ENCODE measurements around the gene PPP1R7. TPM values are rescaled to one million over a fixed set of nuclear protein-coding genes. Genes with fewer than 3 reads are reported as not detected.
"Not testable (repeated sequence)": the region's sequence is repeated elsewhere in the genome, so short reads cannot be mapped to it uniquely, and the experiment has no call there.

PPP1R7 gene
- polyA plus RNA-seq, 3 donors from 2014 or later = 108 to 138 (median 132) TPM

- DNase-seq = no peak
- Mint-ChIP-seq H3K36me3 (no peaks in the 10 kb centered on the region), H3K4me1 (no peaks in the 10 kb centered on the region), H3K4me3 (no peak overlapping the region), H3K27me3 (ENCODE audit: low read depth in 3 of 3) (no peaks in the 10 kb centered on the region), H3K9me3 (no peaks in the 10 kb centered on the region), H3K27ac (no peak overlapping the region)
Observed at GRCh38 chr2:241190291-241190981, 40.2 kb downstream of the PPP1R7 start.

DNA sequence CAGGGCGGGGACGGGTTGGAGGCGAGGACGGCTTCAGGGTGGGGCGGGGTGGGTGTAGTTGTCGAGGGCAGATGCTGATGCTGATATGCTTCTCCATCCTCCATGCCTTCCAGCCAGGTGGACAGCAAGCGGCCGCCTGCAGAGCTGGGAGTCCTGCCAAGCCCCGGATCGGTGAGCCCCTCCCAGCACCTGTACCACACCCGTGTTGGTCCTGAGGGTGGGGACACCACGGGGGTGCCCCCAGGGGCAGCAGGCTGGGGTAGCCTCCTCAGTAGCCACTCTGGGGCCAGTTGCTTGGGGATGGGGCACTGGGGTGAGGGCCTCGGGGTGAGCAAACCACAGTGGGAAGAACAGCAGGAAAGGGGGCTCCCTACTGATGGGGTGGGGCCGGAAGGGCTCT, 40.8 kb downstream of the PPP1R7 start:
- H3K27me3 Mint-ChIP-seq (ENCODE audit: low read depth in 3 of 3) = no peaks in the 10 kb centered on the region
- H3K36me3 Mint-ChIP-seq = no peaks in the 10 kb centered on the region
- DNase-seq = no peak
- no peaks in the 10 kb centered on the region for H3K4me1 Mint-ChIP-seq
- no peak overlapping the region for H3K27ac Mint-ChIP-seq
- H3K9me3 Mint-ChIP-seq = no peaks in the 10 kb centered on the region
- H3K4me3 Mint-ChIP-seq = no peak overlapping the region

GRCh38 chr2:241193271-241193670, 43.0 kb downstream of the PPP1R7 start:
- Mint-ChIP-seq H3K27ac (no peak overlapping the region), H3K27me3 (ENCODE audit: low read depth in 3 of 3) (no peaks in the 10 kb centered on the region), H3K9me3 (no peaks in the 10 kb centered on the region), H3K4me1 (no peaks in the 10 kb centered on the region), H3K36me3 (no peaks in the 10 kb centered on the region), H3K4me3 (no peak overlapping the region)
- DNase-seq = no peak

- Mint-ChIP-seq H3K4me1 (no peaks in the 10 kb centered on the region), H3K9me3 (no peaks in the 10 kb centered on the region), H3K36me3 (no peaks in the 10 kb centered on the region), H3K27me3 (ENCODE audit: low read depth in 3 of 3) (no peaks in the 10 kb centered on the region), H3K4me3 (no peak overlapping the region), H3K27ac (no peak overlapping the region)
- no peak for DNase-seq
Observed at GRCh38 chr2:241194811-241195210, 44.5 kb downstream of the PPP1R7 start.

DNA sequence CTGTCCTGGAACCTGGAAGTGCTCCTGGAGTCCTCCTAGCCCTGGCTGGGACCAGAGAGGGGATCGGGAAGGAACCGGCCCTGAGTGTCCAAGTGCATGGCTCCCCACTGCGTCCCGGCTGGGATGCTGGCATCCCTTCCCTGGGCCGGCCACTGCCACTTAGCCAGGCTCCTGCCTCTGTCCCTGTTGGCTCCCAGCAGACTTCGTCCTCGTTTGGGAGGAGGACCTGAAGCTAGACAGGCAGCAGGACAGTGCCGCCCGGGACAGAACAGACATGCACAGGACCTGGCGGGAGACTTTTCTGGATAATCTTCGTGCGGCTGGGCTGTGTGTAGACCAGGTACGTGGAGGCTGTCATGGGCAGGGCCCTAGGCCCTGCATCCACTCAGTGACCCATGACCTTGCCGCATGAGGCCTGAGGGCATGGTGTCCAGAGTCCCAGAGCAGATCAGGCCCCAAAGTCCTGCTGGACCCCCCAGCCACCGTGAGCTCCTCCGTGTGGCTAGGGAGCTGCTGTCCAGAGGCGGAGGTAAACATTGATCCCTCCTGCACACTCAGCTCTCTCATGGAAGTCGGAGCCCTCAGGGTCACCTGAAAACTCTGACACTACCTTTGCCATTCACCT, 45.4 kb downstream of the PPP1R7 start:
- Mint-ChIP-seq H3K9me3 (no peaks in the 10 kb centered on the region), H3K27me3 (ENCODE audit: low read depth in 3 of 3) (no peaks in the 10 kb centered on the region), H3K36me3 (no peaks in the 10 kb centered on the region), H3K4me1 (no peaks in the 10 kb centered on the region), H3K4me3 (no peak overlapping the region), H3K27ac (no peak overlapping the region)
- DNase-seq = no peak

DNA sequence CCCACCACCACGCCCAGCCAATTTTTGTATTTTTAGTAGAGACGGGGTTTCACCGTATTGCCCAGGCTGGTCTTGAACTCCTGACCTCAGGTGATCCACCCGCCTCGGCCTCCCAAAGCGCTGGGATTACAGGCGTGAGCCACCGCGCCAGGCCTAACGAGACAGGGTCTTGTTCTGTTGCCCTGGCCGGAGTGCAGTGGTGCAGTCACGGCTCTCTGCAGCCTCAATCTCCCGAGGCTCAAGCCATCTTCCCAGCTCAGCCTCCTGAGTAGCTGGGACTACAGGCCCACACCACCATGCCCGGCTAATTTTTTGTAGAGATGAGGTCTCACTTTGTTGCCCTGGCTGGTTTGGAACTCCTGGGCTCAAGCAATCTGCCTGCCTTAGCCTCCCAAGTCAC, 47.0 kb downstream of the PPP1R7 start:
- not testable (repeated sequence) for H3K4me3 Mint-ChIP-seq; H3K27ac Mint-ChIP-seq; H3K9me3 Mint-ChIP-seq; H3K36me3 Mint-ChIP-seq; H3K27me3 Mint-ChIP-seq (ENCODE audit: low read depth in 3 of 3); H3K4me1 Mint-ChIP-seq; DNase-seq

- DNase-seq = no peak
- no peaks in the 10 kb centered on the region for H3K36me3 Mint-ChIP-seq
Observed at GRCh38 chr2:241197947-241198346, 47.7 kb downstream of the PPP1R7 start.

DNA sequence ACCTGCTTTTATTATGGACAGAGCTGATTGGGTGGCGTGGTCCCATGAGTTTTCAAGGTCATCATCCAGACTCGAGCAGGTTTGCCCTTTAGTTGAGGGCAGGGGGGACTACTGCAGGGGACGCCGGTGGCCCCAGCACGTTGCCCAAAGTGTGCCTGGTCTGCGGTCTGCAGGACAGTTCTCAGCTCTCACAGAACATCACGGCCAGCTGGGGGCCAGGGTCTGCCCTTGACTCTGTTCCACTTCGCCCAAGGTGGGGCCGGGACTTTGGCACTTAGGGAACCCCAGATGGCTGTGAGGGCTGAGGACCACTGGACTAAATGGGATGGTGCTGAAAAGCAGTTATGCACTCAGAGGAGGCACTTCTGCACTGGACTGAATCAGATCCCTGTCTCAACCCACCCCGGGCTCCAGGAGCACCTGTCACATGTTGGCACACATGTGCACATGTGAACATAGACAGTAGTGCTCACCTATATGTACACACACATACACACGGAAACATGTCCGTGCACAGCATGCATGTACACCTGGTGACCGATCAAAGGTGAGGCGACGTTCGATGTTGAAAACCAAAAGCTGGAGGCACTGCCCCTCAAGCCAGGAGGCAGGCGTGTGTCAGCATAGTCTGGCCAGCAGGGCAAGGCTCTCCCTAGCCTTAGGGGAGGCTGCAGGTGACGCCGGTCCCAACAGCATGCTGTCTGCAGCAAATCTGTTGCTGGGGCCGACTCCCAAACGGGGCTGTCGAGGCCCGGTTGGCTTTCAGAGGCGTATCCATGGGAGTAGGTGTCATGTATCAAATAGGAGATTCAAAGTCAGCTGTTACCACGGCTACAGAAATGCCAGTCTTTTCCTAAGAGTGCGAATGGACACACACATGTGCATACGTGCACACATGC, 48.4 kb downstream of the PPP1R7 start:
- Mint-ChIP-seq H3K4me3 (no peak overlapping the region), H3K4me1 (no peaks in the 10 kb centered on the region), H3K27me3 (ENCODE audit: low read depth in 3 of 3) (no peaks in the 10 kb centered on the region), H3K27ac (no peak overlapping the region), H3K36me3 (no peaks in the 10 kb centered on the region), H3K9me3 (no peaks in the 10 kb centered on the region)
- DNase-seq = no peak

More at GRCh38 chr2:241197947-241198346, 47.7 kb downstream of the PPP1R7 start:
- no peak overlapping the region for H3K27ac Mint-ChIP-seq
- no peaks in the 10 kb centered on the region for H3K4me1 Mint-ChIP-seq
- no peaks in the 10 kb centered on the region for H3K9me3 Mint-ChIP-seq
- no peak overlapping the region for H3K4me3 Mint-ChIP-seq
- no peaks in the 10 kb centered on the region for H3K27me3 Mint-ChIP-seq (ENCODE audit: low read depth in 3 of 3)

- Mint-ChIP-seq H3K36me3 (no peaks in the 10 kb centered on the region), H3K4me1 (no peaks in the 10 kb centered on the region), H3K4me3 (no peak overlapping the region), H3K27ac (no peak overlapping the region), H3K27me3 (ENCODE audit: low read depth in 3 of 3) (no peaks in the 10 kb centered on the region), H3K9me3 (no peaks in the 10 kb centered on the region)
- no peak for DNase-seq
Observed at GRCh38 chr2:241199286-241199685, 49.0 kb downstream of the PPP1R7 start.

DNA sequence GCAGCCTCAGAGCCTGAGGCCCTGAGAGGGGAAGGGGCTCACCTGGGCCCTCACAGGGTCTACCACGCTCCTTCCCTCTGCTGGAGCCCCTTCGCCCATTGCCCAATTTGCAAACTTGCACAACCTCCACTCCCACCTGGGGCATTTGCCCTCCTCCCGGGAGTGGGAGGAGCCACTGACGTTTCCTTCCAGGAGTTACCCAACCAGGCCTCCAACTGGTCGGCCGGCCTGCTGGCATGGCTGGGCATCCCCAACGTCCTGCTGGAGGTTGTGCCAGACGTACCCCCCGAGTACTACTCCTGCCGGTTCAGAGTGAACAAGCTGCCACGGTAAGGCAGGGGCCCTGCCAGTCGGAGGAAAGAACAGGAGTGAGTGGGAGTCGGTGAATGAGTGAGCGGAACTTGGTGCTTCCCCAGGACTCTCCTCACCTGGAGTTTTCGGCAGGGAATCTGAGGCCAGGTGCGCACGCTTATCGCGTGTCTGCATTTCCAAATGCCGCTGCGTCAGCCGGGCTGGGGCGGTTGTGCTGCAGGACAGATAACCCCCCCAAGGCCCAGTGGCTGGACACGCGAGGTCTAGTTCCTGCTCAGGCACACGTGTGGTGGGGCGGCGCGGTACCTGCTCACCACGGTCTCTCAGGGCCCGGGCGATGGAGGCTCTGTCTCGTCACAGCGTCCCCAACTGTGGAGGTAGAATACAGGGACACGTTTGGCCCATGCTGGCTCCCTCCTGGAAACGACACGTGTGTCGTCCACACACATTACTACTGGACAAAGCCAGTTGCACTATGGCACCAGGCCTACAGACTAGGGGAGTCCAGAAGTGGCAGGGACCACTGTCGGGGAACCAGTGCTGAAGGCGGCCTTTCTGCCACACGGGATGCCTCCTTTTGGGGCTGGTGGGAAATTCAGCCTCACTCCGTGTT, 49.9 kb downstream of the PPP1R7 start:
- no peaks in the 10 kb centered on the region for H3K4me1 Mint-ChIP-seq
- H3K4me3 Mint-ChIP-seq = no peak overlapping the region
- no peak for DNase-seq
- no peaks in the 10 kb centered on the region for H3K9me3 Mint-ChIP-seq
- no peaks in the 10 kb centered on the region for H3K36me3 Mint-ChIP-seq
- H3K27ac Mint-ChIP-seq = no peak overlapping the region
- H3K27me3 Mint-ChIP-seq (ENCODE audit: low read depth in 3 of 3) = peaks cover 0 to 1% (median 0%) of the 10 kb centered on the region in 3 donors

- DNase-seq = no peak
- Mint-ChIP-seq H3K4me3 (no peak overlapping the region), H3K9me3 (no peaks in the 10 kb centered on the region), H3K27ac (no peak overlapping the region), H3K36me3 (no peaks in the 10 kb centered on the region), H3K27me3 (ENCODE audit: low read depth in 3 of 3) (peaks cover 0 to 1% (median 0%) of the 10 kb centered on the region in 3 donors), H3K4me1 (no peaks in the 10 kb centered on the region)
Observed at GRCh38 chr2:241200822-241201395, 50.6 kb downstream of the PPP1R7 start.

DNA sequence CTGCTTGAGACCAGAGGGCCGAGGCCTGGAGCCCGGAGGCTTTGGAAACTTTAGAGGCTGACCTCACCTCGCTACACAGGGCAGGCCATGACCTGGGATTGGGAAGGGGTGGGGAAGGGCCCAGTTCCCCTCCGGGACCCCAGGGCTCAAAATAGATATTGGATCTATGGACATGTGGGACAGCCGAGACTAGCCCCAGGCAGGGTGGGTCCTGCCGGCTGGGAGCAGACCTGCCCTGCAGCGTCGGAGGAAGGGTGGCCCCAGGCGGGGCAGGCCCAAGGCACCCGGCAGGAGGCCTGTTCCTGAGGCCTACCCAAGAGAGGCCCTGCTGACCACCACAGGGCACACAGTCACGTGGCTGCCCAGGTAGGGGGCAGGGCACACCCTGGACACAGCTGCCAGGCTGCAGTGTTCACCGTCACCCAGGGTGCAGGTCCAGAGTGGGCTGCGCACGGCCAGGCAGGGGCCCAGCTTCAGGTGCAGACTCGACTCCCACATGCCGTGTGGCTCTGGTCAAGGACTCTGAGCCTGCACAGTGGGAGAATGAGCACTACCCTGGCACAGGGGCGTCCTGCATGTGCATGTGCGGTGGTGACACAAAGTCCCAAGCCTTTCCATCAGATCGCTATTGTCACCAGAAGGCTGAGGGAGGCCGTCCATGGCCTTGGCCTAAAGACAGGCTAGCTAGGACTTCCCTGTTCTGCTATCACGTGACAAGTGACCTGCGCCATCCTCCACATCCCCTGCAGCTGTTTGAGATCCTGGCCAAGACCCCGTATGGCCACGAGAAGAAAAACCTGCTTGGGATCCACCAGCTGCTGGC, 51.4 kb downstream of the PPP1R7 start:
- Mint-ChIP-seq H3K4me1 (no peaks in the 10 kb centered on the region), H3K9me3 (no peaks in the 10 kb centered on the region), H3K4me3 (no peak overlapping the region), H3K27ac (no peak overlapping the region), H3K36me3 (no peaks in the 10 kb centered on the region), H3K27me3 (ENCODE audit: low read depth in 3 of 3) (peaks cover 0 to 1% (median 0%) of the 10 kb centered on the region in 3 donors)
- no peak for DNase-seq

DNA sequence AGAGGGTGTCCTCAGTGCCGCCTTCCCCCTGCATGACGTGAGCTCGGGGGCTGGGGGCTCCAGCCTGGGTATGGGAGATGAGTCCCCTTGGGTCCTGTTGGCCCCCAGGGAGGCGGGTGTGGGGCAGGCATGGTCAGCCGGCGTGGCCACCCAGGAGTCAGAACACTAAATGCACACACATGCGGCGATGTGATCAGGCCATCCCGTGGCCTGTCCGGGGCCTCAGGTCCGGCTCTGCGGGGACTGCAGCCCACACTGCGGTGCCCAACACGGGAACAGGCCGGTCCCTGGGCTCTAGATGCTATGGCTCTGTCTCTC, 52.0 kb downstream of the PPP1R7 start:
- Mint-ChIP-seq H3K27me3 (ENCODE audit: low read depth in 3 of 3) (peaks cover 0 to 1% (median 0%) of the 10 kb centered on the region in 3 donors), H3K4me3 (no peak overlapping the region), H3K27ac (no peak overlapping the region), H3K9me3 (no peaks in the 10 kb centered on the region), H3K4me1 (no peaks in the 10 kb centered on the region), H3K36me3 (no peaks in the 10 kb centered on the region)
- DNase-seq = no peak
